HG02798 (cell line): Measurements from ENCODE around the gene BTG1.

Source experiments
- ATAC-seq: cut with Tn5 transposase; IDR thresholded peaks from one replicate; pipeline ENCODE4 v1.9.1; 2021; ENCODE audit warnings: mild to moderate bottlenecking; ENCODE audit not compliant: unreplicated experiment, poor library complexity

The BTG1 gene

DNA sequence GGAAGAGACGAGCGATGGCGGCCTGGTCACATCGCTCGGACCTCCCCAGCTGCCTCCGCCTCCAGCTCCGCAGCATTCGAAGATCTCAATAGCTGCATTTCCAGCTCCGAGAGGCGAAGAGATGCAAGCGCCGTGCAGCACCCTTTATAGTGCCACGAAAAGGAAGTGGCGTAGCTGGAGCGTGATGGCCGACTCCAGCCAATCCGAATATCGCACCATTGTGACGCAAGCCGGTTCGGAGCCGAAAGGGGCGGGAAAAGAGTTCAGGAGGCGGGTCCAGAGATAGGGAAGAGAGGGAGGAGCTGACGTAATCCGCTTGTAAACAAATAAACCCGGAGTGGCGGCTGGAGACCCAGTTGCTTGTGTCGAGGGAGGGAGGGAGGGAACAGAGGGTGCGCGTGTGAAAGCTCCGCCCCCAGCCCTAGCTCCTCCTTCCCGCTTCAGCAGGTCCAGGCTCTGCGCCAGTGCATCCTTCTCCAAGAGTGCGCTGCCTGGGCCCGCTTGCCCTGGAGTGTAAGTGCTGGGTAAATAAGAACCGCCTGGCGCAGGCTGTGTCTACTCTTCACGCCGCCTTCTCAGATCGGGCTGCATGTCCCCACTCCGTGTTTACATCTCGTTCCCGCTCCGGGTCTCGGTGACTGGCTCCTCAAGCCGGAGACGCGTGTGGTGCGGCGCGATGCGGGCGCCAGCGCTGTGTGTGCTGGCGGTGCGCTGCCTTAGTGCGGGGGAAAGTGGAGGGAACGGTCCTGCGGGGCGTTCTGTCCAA, at the start of gene BTG1:
TSS of gene BTG1 (minus strand) at position 116 of the 766 bp plus-strand sequence. CDS start 311 bp downstream, outside the sequence.
- peak; percentile 77 for ATAC-seq

- ATAC-seq: no peak
These were observed 48.9 kb upstream of the BTG1 start for GRCh38 chr12:92194561-92194960.

DNA sequence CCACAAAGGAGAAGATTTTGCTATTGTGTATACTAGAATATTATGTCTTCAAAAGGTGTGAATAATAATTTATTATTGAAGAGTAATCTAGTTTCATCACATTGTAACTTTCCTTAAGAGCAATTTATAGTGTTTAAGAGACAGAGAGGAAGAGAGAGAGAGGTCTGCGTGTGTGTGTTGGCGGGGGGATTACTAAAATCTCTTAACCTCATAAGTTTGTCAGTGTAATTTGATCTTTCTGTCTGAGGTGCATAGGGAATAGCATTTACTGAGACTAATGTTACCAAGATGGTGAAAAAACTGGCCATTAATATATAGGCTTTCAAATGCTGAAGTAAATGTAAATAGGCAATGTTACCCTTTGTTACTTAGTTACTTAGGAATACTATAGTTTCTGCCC, 48.2 kb upstream of the BTG1 start:
- ATAC-seq: no peak

- peak; percentile 32 for ATAC-seq
These were observed 47.4 kb upstream of the BTG1 start for GRCh38 chr12:92193063-92193462.

GRCh38 chr12:92192360-92192759, 46.7 kb upstream of the BTG1 start:
- ATAC-seq: no peak

GRCh38 chr12:92191061-92191460, 45.4 kb upstream of the BTG1 start:
- no peak for ATAC-seq

- ATAC-seq: no peak
These were observed 43.0 kb upstream of the BTG1 start for GRCh38 chr12:92188517-92189188.

DNA sequence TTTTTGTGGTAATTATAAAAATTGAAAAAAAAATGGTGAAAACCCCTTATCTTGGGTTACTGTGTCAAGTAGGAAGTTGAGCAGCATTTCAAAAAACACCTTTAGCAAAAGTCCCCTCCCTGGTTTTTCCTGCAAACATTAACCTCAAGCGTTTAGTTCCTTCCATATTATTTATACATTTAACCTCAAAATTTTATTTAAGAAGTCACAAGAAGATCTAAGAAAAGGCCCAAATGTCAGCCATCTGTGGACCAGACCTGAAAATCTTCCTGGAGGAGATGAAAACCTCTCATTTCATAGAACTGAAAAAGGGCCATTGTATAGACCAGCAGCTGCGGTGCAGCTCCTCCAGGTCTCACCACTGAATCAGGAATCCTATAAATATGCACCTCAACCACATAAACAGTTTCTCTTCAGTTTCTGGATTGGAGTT, 40.4 kb upstream of the BTG1 start:
- ATAC-seq: peak; percentile 55

DNA sequence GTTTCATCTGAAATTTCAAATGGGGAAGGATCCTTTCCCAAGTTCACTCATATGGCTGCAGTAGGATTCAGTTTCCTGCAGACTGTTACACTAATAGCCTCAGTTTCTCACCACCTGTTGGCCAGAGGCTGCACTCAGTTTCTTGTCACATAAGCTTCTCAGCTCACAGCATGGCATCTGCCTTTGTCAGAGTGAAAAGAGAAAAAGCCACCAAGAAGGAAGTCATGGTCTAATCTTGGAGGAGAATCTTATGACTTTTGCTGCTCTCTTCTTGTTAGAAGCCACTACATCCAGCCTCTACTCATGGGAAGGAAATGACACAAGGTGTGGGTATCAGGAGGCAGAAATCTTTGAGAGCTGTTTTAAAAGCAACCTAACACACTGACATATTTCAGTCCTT, 39.4 kb upstream of the BTG1 start:
- ATAC-seq: peak; percentile 74

DNA sequence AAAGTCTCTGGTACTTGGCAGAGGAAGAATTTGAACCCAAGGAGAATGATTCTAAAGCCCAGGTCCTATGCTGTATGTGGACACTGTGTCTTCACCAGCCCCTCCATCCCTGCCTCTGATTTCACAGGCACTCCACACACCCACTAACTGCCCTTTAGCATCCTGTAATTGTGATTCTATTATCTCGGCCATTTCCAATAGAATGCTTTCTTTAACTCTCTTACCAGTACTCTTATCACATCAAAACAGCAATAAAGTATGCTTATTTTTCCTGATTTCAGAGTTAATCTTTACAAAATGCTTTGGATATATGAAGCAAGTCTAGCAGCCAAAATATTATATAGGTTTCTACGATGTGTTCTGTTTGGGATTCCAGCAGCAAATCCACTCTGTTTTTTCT, 37.9 kb upstream of the BTG1 start:
- ATAC-seq: no peak

- no peak for ATAC-seq
These were observed 32.7 kb upstream of the BTG1 start for GRCh38 chr12:92178340-92178739.

DNA sequence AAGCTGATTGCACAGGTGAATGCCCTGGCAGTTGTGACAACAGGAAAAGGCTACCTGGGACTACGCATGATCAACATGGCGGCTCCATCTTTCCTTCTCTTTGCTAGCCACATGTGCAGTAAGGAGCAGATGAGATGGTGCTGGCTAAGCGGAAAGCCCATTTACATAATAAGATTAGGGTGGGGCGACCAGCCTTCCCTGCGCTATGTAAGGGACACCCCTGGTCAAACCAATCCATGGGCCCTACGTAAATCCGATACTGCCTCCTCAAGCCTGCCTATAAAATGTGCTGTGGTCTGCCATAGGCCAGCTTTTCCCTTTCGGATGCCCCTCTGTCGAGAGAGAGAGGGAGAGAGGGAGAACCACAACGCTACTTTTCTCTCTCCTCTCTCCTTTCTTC, 31.0 kb upstream of the BTG1 start:
- no peak for ATAC-seq

DNA sequence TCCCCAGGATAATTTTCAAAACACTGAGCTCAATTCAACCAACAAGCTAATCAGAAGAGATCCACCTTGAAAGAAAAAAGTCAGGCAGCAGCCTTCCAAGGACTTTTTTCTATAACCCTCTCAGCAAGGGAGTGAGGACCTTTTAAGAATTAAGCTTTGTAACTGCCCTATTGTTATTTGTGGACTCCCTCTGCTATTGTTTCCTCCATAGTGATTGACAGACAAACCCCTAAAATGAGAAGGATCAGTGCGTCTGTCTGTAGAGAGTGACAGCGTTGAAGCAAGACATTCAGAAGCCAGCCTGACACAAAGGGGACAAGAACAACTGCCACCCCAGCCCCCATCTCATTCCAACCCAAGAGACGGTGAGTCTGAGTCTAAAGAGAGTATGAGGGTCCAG, 30.3 kb upstream of the BTG1 start:
- ATAC-seq: no peak

- ATAC-seq: no peak
These were observed 24.4 kb upstream of the BTG1 start for GRCh38 chr12:92170050-92170449.

DNA sequence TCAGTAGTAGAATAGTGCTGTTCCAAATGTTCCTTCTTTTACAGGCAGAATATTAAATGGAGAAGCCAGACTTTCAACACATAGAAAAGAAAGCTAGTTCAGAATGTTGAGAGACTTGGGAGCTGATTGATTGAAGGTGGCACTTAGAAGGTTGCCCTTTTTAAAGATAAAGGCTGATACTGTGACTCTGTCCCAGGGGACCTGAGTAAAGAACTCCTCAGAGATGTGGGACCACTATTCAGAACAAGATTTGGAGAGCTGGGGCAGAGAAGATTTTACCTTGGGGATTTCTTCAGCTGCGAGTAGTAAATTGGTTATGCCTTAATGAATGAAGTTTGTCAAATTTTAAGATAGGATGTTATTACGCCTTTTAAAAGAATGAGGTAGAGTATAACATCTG, 21.4 kb upstream of the BTG1 start:
- ATAC-seq: no peak

DNA sequence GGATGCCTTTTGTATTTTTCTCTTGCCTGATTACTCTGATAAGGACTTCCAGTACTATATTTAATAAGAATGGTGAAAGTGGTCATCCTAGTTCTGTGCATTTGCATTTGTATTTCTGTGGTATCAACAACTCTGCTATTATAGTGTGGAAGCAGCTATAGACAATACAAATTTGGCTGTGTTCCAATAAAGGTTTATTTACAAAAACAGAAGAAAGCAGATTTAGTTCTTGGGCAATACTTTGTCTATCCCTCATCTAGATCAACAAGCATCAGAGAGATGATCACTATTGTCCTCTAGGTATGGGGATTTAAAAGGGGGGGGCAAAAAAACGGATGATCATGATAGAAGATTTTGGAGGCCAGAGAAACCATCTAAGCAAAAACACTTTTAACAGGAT, 19.1 kb upstream of the BTG1 start:
- no peak for ATAC-seq

- no peak for ATAC-seq
These were observed 16.4 kb upstream of the BTG1 start for GRCh38 chr12:92162079-92162478.

DNA sequence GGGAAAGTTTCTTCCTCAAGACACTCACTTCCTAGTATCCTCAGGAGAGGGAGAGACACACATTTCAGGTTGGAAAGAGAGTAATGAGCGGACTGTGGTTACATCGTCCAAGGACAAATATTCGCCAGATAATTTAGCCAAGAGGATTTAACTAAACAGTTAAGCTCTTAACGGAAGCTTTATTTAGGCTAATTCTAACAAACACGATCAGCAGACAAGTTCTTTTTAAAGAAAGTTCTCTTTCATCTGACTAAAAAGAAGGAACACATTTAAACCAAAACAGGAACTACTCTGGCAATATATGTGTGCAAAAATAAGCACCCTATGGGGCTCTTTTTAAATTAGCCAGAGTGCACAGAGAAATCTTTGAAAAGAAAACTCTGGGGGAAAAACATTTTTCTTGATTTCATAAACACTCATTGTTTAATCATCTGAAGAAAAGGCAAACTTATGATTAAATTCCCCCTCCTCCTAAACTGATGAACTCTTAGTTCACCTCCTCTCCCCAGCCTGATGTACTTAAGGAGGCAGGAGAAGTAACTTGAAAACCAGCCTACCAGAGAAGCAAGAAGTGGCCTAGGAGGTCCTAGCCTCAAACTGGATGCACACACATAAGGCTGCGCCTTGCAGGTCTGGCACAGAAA, 13.3 kb upstream of the BTG1 start:
- peak; percentile 53 for ATAC-seq

DNA sequence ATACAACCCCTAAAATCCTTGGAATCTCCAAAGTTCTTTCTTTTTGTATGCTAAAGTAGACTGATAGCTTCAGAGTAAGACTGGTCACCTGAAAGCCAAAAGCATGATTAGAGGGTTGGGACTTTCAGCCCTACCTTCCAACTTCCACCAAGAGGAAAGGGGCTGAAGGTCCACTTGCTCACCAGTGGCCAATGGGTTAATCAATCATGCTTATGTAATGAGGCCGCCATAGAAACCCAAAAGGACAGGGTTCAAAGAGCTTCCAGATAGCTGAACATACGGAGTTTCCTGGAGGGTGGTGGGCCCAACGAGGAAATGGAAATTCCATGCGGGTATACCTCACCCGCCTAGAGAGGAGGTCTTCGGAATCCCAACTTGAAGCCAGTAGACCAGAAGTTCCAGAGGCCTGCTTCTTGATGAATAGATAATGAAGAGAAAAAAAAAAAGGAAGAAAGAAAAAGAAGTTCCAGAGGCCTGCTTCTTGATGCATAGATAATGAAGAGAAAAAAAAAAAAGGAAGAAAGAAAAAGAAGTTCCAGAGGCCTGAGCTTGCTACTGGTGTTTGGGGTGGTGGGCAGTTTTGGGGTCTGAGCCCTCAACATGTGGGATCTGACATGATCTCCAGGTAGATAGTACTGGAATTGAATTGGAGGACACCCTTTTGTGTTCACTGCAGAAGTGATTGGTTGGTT, 11.2 kb upstream of the BTG1 start:
- ATAC-seq: no peak

GRCh38 chr12:92156139-92156538, 10.5 kb upstream of the BTG1 start:
- ATAC-seq: no peak

- no peak for ATAC-seq
These were observed 10.1 kb upstream of the BTG1 start for GRCh38 chr12:92155733-92156132.
